Right ventricle myocardium inferior (tissue), 1 donor: ENCODE results near the gene CCL18. TPM values are rescaled to one million over a fixed set of nuclear protein-coding genes. Genes with fewer than 3 reads are reported as not detected.
"Not testable (repeated sequence)": the region's sequence is repeated elsewhere in the genome, so short reads cannot be mapped to it uniquely, and the experiment has no call there.

Experiments used
- ATAC-seq: fragments of 200-7000 bp; cut with Tn5 transposase; one replicate; pipeline ENCODE4 v1.9.1; 2020; ENCODE audit warnings: mild to moderate bottlenecking, moderate library complexity
- DNase-seq: peaks from one replicate; pipeline ENCODE4 v3.0.0; 2021; ENCODE audit errors: missing footprints
- intact Hi-C: fragments of 100-400 bp; cut with DNase I; formaldehyde crosslinking; loops from one replicate; pipeline ENCODE4 v1.11.0; 2022
- total RNA-seq: library from RNA; stranded (reverse); fragmentation: NEBNext Ultra II Directional; extraction: Animal tissue kit (Norgen Biotek cat#: 25700); gene quantifications from one replicate; pipeline ENCODE4 v1.2.1, GENCODE V29; 2021
- donor health status: DM: no; HTN: yes; CAD: no; lungs with severe emphysema.

The CCL18 gene
- total RNA-seq, 1 donor from 2014 or later: 3.7 TPM

GRCh38 chr17:36118477-36119353 lies 54.6 kb downstream of the CCL18 start:
- DNase-seq (no peak), ATAC-seq (no peak)
- intact Hi-C loops: no loop called here

DNA sequence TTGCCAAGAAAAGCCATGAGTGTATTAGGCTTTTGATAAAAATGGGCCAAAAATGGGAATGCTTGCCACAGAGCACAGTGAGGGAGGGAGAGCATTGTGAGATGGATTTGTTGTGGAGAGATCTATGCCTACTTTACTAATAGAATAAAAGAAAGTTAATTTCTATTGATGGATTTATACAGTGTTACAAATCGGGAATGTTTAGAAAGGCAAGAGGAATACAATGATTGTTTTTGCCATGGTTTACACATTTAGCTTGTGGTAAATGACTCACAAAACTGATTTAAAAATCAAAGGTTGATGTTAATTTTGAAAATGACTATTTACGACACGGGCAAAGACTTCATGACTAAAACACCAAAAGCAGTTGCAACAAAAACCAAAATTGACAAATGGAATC lies 56.1 kb downstream of the CCL18 start:
- DNase-seq (no peak), ATAC-seq (no peak)
- intact Hi-C loops: no loop called here

DNA sequence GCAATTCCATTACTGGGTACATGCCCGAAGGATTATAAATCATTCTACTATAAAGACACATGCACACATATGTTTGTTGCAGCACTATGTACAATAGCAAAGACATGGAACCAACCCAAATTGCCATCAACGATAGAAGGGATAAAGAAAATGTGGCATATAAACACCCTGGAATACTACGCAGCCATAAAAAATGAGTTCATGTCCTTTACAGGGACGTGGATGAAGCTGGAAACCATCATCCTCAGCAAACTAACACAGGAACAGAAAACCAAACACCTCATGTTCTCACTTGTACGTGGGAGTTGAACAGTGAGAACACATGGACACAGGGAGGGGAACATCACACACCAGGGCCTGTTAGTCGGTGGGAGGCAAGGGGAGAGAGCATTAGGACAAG lies 57.0 kb downstream of the CCL18 start:
- DNase-seq, ATAC-seq, intact Hi-C loops: not testable (repeated sequence)

Other genes starting within 250 kb of the CCL18 start
- gene HEATR9, start 195.4 kb upstream of the CCL18 start, total RNA-seq: not detected
- 1.7 TPM for gene CCL5, start 183.9 kb upstream of the CCL18 start, total RNA-seq
- gene RDM1, start 133.5 kb upstream of the CCL18 start, total RNA-seq: not detected
- not detected for gene LYZL6, start 120.6 kb upstream of the CCL18 start, total RNA-seq
- gene CCL16, start 82.8 kb upstream of the CCL18 start, total RNA-seq: not detected
- 10.3 TPM for gene CCL14, start 77.5 kb upstream of the CCL18 start, total RNA-seq
- not detected for gene CCL15, start 62.7 kb upstream of the CCL18 start, total RNA-seq
- not detected for gene CCL23, start 46.3 kb upstream of the CCL18 start, total RNA-seq
- not detected for gene CCL3, start 25.9 kb downstream of the CCL18 start, total RNA-seq
- gene CCL4, start 39.6 kb downstream of the CCL18 start, total RNA-seq: 0.92 TPM
- gene TBC1D3B, start 112.4 kb downstream of the CCL18 start, total RNA-seq: 4.0 TPM
- gene CCL3L1, start 132.5 kb downstream of the CCL18 start, total RNA-seq: not detected
- gene CCL4L2, start 146.8 kb downstream of the CCL18 start, total RNA-seq: not detected
- not detected for gene TBC1D3I, start 200.3 kb downstream of the CCL18 start, total RNA-seq